Activated gamma-delta T cell (primary cell): Measurements from ENCODE around the gene ACTR3.
"Not testable (repeated sequence)": the region's sequence is repeated elsewhere in the genome, so short reads cannot be mapped to it uniquely, and the experiment has no call there.

Experiments
- DNase-seq: peaks from one replicate; lab custom pipeline; 2025; lab: John Stamatoyannopoulos, UW

Gene ACTR3

GRCh38 chr2:113905886-113906285 lies 16.0 kb downstream of the ACTR3 start:
- DNase-seq, result no peak

- no peak for DNase-seq
These were observed 16.8 kb downstream of the ACTR3 start for GRCh38 chr2:113906647-113907046.

GRCh38 chr2:113907297-113907696 lies 17.4 kb downstream of the ACTR3 start:
- DNase-seq, result no peak

GRCh38 chr2:113910110-113910717 lies 20.3 kb downstream of the ACTR3 start:
- no peak for DNase-seq

- no peak for DNase-seq
These were observed 21.2 kb downstream of the ACTR3 start for GRCh38 chr2:113910967-113911678.

- no peak for DNase-seq
These were observed 25.4 kb downstream of the ACTR3 start for GRCh38 chr2:113915082-113915819.

- DNase-seq, result no peak
These were observed 28.3 kb downstream of the ACTR3 start for GRCh38 chr2:113918229-113918628.

GRCh38 chr2:113920996-113921395 lies 31.1 kb downstream of the ACTR3 start:
- DNase-seq, result no peak

- DNase-seq, result no peak
These were observed 32.4 kb downstream of the ACTR3 start for GRCh38 chr2:113922335-113922734.

- DNase-seq, result no peak
These were observed 32.9 kb downstream of the ACTR3 start for GRCh38 chr2:113922784-113923183.

GRCh38 chr2:113925884-113926283 lies 36.0 kb downstream of the ACTR3 start:
- no peak for DNase-seq

GRCh38 chr2:113926314-113926713 lies 36.4 kb downstream of the ACTR3 start:
- DNase-seq, result no peak

- no peak for DNase-seq
These were observed 40.6 kb downstream of the ACTR3 start for GRCh38 chr2:113930448-113930847.

- DNase-seq, result no peak
These were observed 47.6 kb downstream of the ACTR3 start for GRCh38 chr2:113937501-113937900.

- DNase-seq, result no peak
These were observed 51.0 kb downstream of the ACTR3 start for GRCh38 chr2:113940891-113941290.

GRCh38 chr2:113945784-113946183 lies 55.9 kb downstream of the ACTR3 start:
- not testable (repeated sequence) for DNase-seq

- not testable (repeated sequence) for DNase-seq
These were observed 61.0 kb downstream of the ACTR3 start for GRCh38 chr2:113950906-113951305.

- DNase-seq, result no peak
These were observed 71.1 kb downstream of the ACTR3 start for GRCh38 chr2:113961000-113961399.

- DNase-seq, result no peak
These were observed 73.0 kb downstream of the ACTR3 start for GRCh38 chr2:113962692-113963480.

GRCh38 chr2:113963965-113964364 lies 74.1 kb downstream of the ACTR3 start:
- DNase-seq, result no peak

GRCh38 chr2:113964436-113964835 lies 74.5 kb downstream of the ACTR3 start:
- DNase-seq, result no peak

GRCh38 chr2:113965228-113965627 lies 75.3 kb downstream of the ACTR3 start:
- DNase-seq, result no peak
